GM21360 (cell line): ENCODE data around the gene TFDP3.

Experiments
- ATAC-seq: cut with Tn5 transposase; IDR thresholded peaks from one replicate; pipeline ENCODE4 v1.9.1; 2021; ENCODE audit warnings: mild to moderate bottlenecking, moderate library complexity; ENCODE audit not compliant: unreplicated experiment

TFDP3 gene

DNA sequence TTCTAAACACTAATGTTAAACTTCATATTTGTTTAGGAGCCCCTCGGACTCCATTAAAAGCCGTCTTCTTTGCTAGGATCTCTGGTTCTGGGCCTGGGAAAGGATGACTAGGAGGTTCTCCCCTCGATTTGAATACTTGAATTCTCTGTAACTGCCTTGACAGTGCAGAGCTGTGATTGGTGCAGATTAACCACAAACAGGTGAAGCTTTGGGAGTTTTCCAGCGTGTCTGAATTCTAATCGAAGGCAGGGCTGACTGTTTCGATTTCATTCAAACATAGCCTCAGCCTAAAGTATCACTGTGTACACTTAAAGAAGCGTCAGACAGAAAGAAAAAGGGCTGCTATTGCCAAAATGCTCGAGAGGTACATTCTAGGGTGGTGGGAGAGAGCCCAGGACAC, 29.0 kb downstream of the TFDP3 start:
- ATAC-seq, result no peak

DNA sequence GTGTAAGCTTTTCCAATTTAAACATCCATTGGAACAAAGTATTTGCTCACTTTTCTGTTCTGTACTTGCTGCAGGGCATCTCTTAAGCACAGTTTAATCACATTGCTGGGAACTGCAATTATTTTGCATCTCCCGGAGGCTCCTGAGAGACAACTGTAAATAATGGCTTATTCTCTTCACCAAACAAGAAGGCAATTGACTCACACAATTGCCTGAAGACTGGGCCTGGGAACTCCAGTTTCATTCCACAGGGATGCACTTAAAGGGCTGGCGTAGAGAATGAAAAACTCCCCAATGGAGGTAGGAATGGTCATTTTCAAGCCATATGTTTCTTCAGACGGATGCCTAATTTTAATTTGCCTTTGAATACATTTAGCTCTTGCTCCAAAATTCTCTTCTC, 29.5 kb downstream of the TFDP3 start:
- ATAC-seq, result no peak

DNA sequence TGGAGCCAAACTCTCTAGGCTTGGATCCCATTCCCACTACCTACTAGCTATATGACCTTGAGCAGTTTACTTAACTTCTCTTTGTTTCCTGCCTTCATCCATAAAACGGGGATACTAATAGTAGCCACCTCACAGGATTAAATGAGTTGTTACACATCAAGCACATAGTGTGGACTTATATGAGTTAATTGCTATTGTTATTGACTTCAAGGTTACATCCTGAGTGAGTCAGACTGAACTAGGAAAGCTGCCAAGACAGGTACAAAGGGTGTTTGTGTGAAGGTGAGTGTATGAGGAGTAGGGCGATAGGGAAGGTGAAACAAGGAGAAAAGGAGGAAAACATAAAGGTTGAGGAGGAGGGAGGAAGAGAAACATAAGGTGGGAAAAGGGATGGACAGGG, 32.2 kb downstream of the TFDP3 start:
- no peak for ATAC-seq

DNA sequence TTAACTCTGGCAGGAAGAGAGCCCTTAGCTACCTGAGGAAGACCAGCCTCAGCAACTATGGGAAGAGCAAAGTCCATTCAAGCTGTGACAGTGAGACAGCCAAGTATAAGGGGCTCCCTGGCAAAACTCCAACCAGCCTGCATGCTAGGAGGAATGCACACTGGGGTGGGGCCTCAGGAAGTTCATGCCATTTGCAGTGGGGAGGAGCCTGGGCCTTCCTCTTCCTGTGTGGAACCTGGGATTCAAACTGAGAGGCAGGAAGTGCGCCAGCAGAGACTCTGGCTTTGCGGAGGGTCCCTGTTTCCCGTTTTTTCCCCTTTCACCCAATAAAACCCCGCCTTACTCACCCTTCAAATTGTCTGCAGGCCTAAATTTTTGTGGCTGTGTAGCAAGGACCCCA, 33.0 kb downstream of the TFDP3 start:
- no peak for ATAC-seq

DNA sequence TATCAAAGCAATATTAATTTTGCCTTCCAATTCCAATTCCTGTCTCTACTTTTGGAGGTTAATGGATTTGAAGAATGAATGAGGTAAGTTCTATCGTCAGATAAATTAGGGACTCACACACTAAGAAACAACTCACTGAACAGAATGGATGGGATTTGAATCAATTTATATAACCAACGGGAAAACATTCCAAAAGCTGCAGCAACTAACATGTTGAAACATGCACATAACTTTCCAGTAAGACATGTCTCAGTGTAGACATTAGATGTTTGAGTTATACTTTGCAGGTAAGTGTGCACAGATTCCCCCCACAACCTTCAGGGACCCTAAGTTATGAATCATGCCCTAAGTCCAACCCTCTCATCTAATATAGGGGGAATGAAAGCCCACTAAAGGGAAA, 34.3 kb downstream of the TFDP3 start:
- no peak for ATAC-seq

DNA sequence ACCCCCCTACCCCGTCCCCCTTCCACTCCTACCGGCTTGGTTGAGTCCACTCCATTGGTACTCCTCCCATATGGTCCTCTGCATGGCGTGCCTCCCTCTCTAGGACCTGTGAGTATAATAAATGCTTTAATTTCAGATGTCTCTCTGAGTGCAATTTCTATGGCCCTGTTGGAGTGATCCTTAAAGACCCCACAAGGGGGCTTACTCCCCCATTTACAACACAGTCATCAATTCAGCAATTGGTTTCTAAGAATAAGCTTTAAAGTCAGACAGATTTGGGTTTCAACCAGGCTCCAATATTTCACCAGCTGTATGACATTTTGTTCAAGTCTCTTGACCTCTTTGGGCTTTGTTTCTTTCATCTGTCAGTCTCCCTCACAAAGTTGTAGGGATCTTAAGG, 38.7 kb downstream of the TFDP3 start:
- no peak for ATAC-seq

DNA sequence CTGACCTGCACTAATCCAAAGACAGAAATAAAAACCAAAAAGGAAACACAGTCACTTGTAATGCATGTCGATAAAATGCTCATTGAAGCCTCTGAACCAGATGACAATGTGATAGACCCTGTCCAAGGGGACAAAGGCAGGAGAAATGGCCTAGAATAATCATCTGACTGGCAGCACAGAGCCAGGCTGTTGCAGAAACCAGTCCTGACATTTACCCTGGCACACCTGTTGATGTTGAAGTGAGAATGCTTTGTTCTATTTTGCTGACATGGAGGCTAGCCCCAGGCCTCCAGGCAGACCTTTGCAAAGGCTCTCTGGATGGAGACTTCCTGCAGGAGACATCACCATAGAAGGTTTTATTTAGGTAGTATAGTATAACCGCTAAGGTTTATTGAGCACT, 41.0 kb downstream of the TFDP3 start:
- ATAC-seq, result no peak

DNA sequence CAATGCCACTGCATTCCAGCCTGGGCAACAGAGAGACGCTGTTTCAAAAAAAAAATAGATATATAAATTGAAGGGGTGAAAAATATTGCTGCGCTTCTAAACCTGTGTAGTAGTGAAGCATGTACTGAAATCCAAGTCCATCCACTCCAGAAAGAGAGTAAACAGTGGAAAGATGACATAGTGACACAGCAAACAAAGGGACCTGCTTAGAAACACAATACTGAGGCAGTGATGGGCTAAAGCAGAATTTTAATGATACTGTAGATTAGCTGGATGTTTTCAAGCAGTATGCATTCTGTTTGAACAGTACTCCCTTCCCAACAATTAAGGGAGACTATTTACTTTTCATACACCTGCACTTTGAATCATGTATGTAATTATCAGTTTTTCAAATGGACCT, 42.5 kb downstream of the TFDP3 start:
- no peak for ATAC-seq

DNA sequence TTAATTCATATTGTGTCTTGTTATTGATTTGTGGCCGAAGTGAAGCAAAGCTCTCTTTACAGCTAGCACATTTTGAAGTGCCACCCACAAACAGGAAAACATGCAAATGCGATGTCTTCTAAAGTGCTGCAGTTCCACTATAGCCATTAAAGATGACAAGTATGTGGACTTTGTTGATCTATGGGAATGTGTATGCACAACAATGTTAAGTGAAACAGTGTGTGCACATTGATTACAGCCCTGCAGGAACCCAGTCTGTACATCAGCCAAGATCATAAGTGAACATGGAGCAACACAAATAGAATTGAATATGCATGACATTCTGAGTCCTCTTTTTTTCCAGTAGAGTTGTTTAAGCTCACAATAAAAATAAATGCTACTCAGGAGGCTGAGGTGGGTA, 43.0 kb downstream of the TFDP3 start:
- ATAC-seq, result no peak

DNA sequence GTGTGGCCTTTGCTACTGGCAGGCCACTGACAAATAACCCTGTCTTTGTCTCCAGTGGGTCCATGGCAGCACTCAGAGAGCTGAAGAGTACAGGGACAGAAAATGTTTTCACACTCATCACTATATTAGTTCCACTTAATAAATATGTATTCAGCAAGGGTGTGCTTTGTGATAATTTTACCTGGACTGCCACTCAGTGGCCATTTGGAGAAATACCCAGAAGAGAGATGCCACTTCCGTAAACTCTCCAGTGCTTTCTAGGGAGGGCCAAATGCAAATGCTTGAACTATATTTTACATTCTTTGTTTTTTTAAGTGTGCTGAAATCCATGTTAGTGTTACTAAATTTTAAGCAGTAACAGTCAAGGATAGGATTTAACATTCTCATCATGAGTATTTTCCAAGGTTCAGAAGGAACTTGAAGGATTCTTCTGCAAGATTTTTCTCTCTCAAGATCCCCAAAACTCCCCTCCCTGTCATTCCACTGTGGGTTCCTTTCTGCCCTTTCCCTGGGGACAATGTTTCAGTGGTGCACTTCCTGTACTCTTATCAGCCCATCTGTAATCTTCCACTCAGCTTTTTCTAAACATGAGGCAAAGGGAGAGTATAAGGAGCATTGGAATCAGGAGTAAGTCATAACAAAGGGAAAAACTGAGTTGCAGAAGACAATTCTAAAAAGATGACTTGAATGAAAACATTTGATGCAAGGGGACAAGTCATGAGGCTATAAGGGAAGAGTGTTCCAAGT, 46.0 kb downstream of the TFDP3 start:
- no peak for ATAC-seq
